K562 (cell line): ENCODE results near the gene ZBTB18. TPM values are rescaled to one million over a fixed set of nuclear protein-coding genes. Genes with fewer than 3 reads are reported as not detected.
A peak's percentile ranks its signal among the peaks of the same experiment; 100 is the strongest.

Experiments
- ATAC-seq: fragments of 200-7000 bp; cut with Tn5 transposase; 3 replicates; pipeline ENCODE4 v1.9.1; 2020; ENCODE audit warnings: moderate library complexity
- BruUV-seq: library from RNA; stranded (reverse); fragments of 400-500 nt; replicated peaks from 2 replicates; lab custom pipeline; 2021; lab: Mats Ljungman, UMichigan
- CTCF ChIA-PET: fragments of 300-600 bp; formaldehyde crosslinking; extraction: SDS; loops from one replicate; lab custom pipeline; 2021; ENCODE audit warnings: low intra/inter-chr PET ratio; lab: Yijun Ruan, JAX
- POLR2A ChIA-PET: fragments of 300-600, 350-650 bp; sonication (Branson Sonifier 250); formaldehyde crosslinking; extraction: SDS; loops from one replicate; lab custom pipeline; 2021; ENCODE audit warnings: antibody characterized with exemption, inconsistent platforms; lab: Yijun Ruan, JAX
- DNase-seq, 4 experiments: peaks; one replicate each; pipeline versions ENCODE4 v3.0.0 to v3.0.0-alpha.2; 2011 to 2018; ENCODE audit warnings: low spot score in 3 of 4, mixed read lengths in 3 of 4; ENCODE audit errors: extremely low read depth in 1 of 4
- FAIRE-seq: peaks from 2 replicates; lab custom pipeline; 2011; peaks lifted over from hg19 to GRCh38; lab: Jason Lieb, UNC
- H2AFZ ChIP-seq: 2 replicates; pipeline ENCODE4 v1.6.0; 2011; ENCODE audit warnings: low read depth, low read length, control low read depth, inconsistent platforms
- H3K27ac ChIP-seq: fragments of 200-600 bp; 3 replicates; pipeline ENCODE4 v1.8.0; 2011; ENCODE audit warnings: low read depth, mild to moderate bottlenecking, control low read depth, inconsistent platforms, low read length, moderate library complexity, mixed read lengths; ENCODE audit errors: extremely low read depth
- H3K27me3 ChIP-seq, 2 experiments: fragments of 300-600 bp in 1 of 2; 2 replicates in 1 of 2; 3 replicates in 1 of 2; pipeline versions ENCODE4 v1.6.0 to v1.8.0; 2011; ENCODE audit warnings: inconsistent platforms in 2 of 2, low read length in 2 of 2, mild to moderate bottlenecking in 1 of 2, mixed read lengths in 1 of 2, moderate library complexity in 1 of 2; ENCODE audit not compliant: control insufficient read depth in 2 of 2, insufficient read depth in 2 of 2
- H3K36me3 ChIP-seq: fragments of 300-600 bp; 3 replicates; pipeline ENCODE4 v1.8.0; 2011; ENCODE audit warnings: mild to moderate bottlenecking, low read length, inconsistent platforms; ENCODE audit not compliant: control insufficient read depth, insufficient read depth
- H3K4me1 ChIP-seq, 2 experiments: fragments of 200-600 bp in 1 of 2; replicated peaks in 1 of 2; 2 replicates in 1 of 2; 3 replicates in 1 of 2; pipeline versions ENCODE4 v1.5.1 to v1.8.0; 2011; ENCODE audit warnings: inconsistent platforms in 2 of 2, low read length in 2 of 2, mild to moderate bottlenecking in 1 of 2, mixed read lengths in 1 of 2, moderate library complexity in 1 of 2; ENCODE audit not compliant: control insufficient read depth in 2 of 2, insufficient read depth in 2 of 2
- H3K4me2 ChIP-seq: 2 replicates; pipeline ENCODE4 v1.6.1; 2011; ENCODE audit warnings: low read length, control low read depth, inconsistent platforms, mixed read lengths; ENCODE audit not compliant: insufficient read depth
- H3K4me3 ChIP-seq: fragments of 200-600 bp; sonication (generic), shearing (Covaris generic); 2 replicates; pipeline ENCODE4 v1.5.1; 2016; ENCODE audit warnings: control low read depth, inconsistent platforms
- H3K79me2 ChIP-seq: fragments of 200-600 bp; 3 replicates; pipeline ENCODE4 v1.8.0; 2011; ENCODE audit warnings: low read length, inconsistent platforms; ENCODE audit not compliant: control insufficient read depth, insufficient read depth
- H3K9ac ChIP-seq, 2 experiments: 2 replicates each; pipeline versions ENCODE4 v1.6.0 to v1.6.1; 2011; ENCODE audit warnings: low read depth in 2 of 2, low read length in 2 of 2, control low read depth in 1 of 2, inconsistent platforms in 1 of 2, mild to moderate bottlenecking in 1 of 2, mixed read lengths in 1 of 2; ENCODE audit not compliant: insufficient read depth in 1 of 2
- H3K9me1 ChIP-seq: one replicate; pipeline ENCODE4 v1.6.0; 2011; ENCODE audit warnings: inconsistent platforms, mild to moderate bottlenecking, low read length, moderate library complexity; ENCODE audit not compliant: control insufficient read depth, insufficient read depth
- H3K9me3 ChIP-seq: replicated peaks from 2 replicates; pipeline ENCODE4 v1.5.1; 2011; ENCODE audit warnings: low read depth, low read length, inconsistent platforms; ENCODE audit not compliant: control insufficient read depth, insufficient read depth
- H4K20me1 ChIP-seq: replicated peaks from 2 replicates; pipeline ENCODE4 v1.6.1; 2011; ENCODE audit warnings: low read length, inconsistent platforms, mixed read lengths; ENCODE audit not compliant: control insufficient read depth, insufficient read depth
- CTCF ChIP-seq, 3 experiments: IDR thresholded peaks in 2 of 3; conservative IDR thresholded peaks in 1 of 3; 2 replicates each; pipeline ENCODE4 v1.5.1; 2011 to 2012; ENCODE audit warnings: low read length in 3 of 3, mild to moderate bottlenecking in 3 of 3, control low read depth in 2 of 3, improper control_type of control experiment in 1 of 3, inconsistent platforms in 1 of 3, low read depth in 1 of 3, mixed read lengths in 1 of 3, moderate library complexity in 1 of 3; ENCODE audit not compliant: insufficient read depth in 2 of 3
- NFYB ChIP-seq: IDR thresholded peaks from 2 replicates; pipeline ENCODE4 v1.6.1; 2011; ENCODE audit warnings: mild to moderate bottlenecking, moderate library complexity; ENCODE audit not compliant: insufficient read length; ENCODE audit errors: extremely low read depth
- USF2 ChIP-seq: sonication (generic); formaldehyde crosslinking; IDR thresholded peaks from 2 replicates; pipeline ENCODE4 v1.5.0; 2020; ENCODE audit warnings: missing genetic modification reagents
- WGBS: fragments of 100-300 bp; shearing (Covaris generic); methylation state at CpG from one replicate; pipeline ENCODE4 v1.1.6; 2016; ENCODE audit warnings: low coverage, mixed read lengths; ENCODE audit not compliant: insufficient coverage; ENCODE audit errors: missing lambda C conversion rate; 5-methylcytosine and 5-hydroxymethylcytosine counted together
- in situ Hi-C: fragments of 300-500 bp; cut with MboI; formaldehyde crosslinking; loops from 4 replicates; pipeline ENCODE4 v1.15.0; 2018; ENCODE audit warnings: inconsistent platforms, mixed read lengths
- intact Hi-C: fragments of 100-400 bp; cut with micrococcal nuclease; formaldehyde crosslinking; loops from 2 replicates; pipeline ENCODE4 v1.14.2; 2022
- polyA plus RNA-seq, 8 experiments: library from polyadenylated mRNA; depleted of rRNA in 4 of 8; stranded (reverse) in 5 of 8; unstranded in 3 of 8; fragments of >200 nt; fragmentation: Nextera tagmentation in 2 of 8; fragmentation: Illumina TruSeq in 1 of 8; extraction: Ambion mirVana in 2 of 8; extraction: Trizol in 1 of 8; gene quantifications; 2 replicates each; pipeline versions ENCODE4 v1.2.1 to v1.2.3, GENCODE V29; 2011 to 2014; ENCODE audit warnings: inconsistent platforms in 1 of 8, missing spikeins in 1 of 8
- total RNA-seq, 7 experiments: library from RNA; depleted of rRNA in 6 of 7; stranded (reverse); fragments of >200 nt in 6 of 7; fragmentation: Illumina TruSeq in 2 of 7; extraction: Trizol in 2 of 7; gene quantifications; 2 replicates each; pipeline versions ENCODE4 v1.2.1 to v1.2.3, GENCODE V29; 2011 to 2021; ENCODE audit warnings: low replicate concordance in 1 of 7
- TF ChIP-seq, protein P1 (sequence below): sonication (generic); formaldehyde crosslinking; IDR thresholded peaks from 2 replicates; pipeline ENCODE4 v1.8.0; 2022; ENCODE audit warnings: missing genetic modification reagents, mild to moderate bottlenecking, borderline replicate concordance
- TF ChIP-seq, protein P2 (sequence below): sonication (generic); formaldehyde crosslinking; IDR thresholded peaks from 2 replicates; pipeline ENCODE4 v1.9.0; 2022; ENCODE audit warnings: mild to moderate bottlenecking, missing genetic modification reagents

ZBTB18 gene
- total and polyA plus RNA-seq, 9 of the 15 experiments (the other 6 are each of a cell fraction or from before 2014, with no cell fraction given), result 0.13 to 2.6 (median 1.6) TPM

- TF ChIP-seq, protein P1, sequence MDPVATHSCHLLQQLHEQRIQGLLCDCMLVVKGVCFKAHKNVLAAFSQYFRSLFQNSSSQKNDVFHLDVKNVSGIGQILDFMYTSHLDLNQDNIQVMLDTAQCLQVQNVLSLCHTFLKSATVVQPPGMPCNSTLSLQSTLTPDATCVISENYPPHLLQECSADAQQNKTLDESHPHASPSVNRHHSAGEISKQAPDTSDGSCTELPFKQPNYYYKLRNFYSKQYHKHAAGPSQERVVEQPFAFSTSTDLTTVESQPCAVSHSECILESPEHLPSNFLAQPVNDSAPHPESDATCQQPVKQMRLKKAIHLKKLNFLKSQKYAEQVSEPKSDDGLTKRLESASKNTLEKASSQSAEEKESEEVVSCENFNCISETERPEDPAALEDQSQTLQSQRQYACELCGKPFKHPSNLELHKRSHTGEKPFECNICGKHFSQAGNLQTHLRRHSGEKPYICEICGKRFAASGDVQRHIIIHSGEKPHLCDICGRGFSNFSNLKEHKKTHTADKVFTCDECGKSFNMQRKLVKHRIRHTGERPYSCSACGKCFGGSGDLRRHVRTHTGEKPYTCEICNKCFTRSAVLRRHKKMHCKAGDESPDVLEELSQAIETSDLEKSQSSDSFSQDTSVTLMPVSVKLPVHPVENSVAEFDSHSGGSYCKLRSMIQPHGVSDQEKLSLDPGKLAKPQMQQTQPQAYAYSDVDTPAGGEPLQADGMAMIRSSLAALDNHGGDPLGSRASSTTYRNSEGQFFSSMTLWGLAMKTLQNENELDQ, result no peak
- TF ChIP-seq, protein P2, sequence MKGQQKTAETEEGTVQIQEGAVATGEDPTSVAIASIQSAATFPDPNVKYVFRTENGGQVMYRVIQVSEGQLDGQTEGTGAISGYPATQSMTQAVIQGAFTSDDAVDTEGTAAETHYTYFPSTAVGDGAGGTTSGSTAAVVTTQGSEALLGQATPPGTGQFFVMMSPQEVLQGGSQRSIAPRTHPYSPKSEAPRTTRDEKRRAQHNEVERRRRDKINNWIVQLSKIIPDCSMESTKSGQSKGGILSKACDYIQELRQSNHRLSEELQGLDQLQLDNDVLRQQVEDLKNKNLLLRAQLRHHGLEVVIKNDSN, result peak; percentile 36; the same call in 1 of the 2 replicates
- TF ChIP-seq NFYB (peak; percentile 19), CTCF (IDR thresholded peaks at IDR 0.05 in 2 of 3, conservative IDR thresholded peaks at IDR 0.05 in 1 of 3; ENCODE audit: insufficient read depth in 2 of 3, low read depth in 1 of 3, low read length in 3 of 3) (no peak), USF2 (CRISPR knock-in tag) (peak; percentile 35)
- no peak for FAIRE-seq
- CTCF ChIA-PET, result no interaction called here
- H3K27me3 ChIP-seq, result peaks cover 48 to 65% of the 10 kb centered on the region in 2 experiments
- H3K36me3 ChIP-seq, result no peaks in the 10 kb centered on the region
- H2AFZ ChIP-seq, result no peak overlapping the region
- no peaks in the 10 kb centered on the region for H3K79me2 ChIP-seq
- intact Hi-C loops, result no loop called here
- no peaks in the 10 kb centered on the region for H3K9me3 ChIP-seq
- WGBS, result 0% methylated on average over 8 of the region's 8 CpGs
- no peak overlapping the region for H3K4me2 ChIP-seq
- no TSS peak for BruUV-seq
- ATAC-seq, result no peak
- no peak overlapping the region for H3K9ac ChIP-seq
- no peaks in the 10 kb centered on the region for H4K20me1 ChIP-seq
- in situ Hi-C loops, result no loop called here
- H3K9me1 ChIP-seq, result no peaks in the 10 kb centered on the region
- no peak for DNase-seq
- no peak overlapping the region for H3K27ac ChIP-seq
- peaks cover 0 to 3% of the 10 kb centered on the region in 2 experiments; a peak in 1 of 5 replicates for H3K4me1 ChIP-seq
- POLR2A ChIA-PET, result interaction anchor here (1.2 kb wide), 1 partner anchor 11 kb away, joined by 4 read pairs; no protein-coding TSS in a partner anchor
- no peak overlapping the region for H3K4me3 ChIP-seq
These were observed 18.3 kb downstream of the ZBTB18 start for GRCh38 chr1:244069326-244069898.
